NOMO-1 treated with DMSO at 0.1 percent for 48 hours (cell line): ENCODE data around the gene PCDH10.
"Not testable (repeated sequence)": the region's sequence is repeated elsewhere in the genome, so short reads cannot be mapped to it uniquely, and the experiment has no call there.

ENCODE experiments used
- DNase-seq: peaks from one replicate; lab custom pipeline; 2025; ENCODE audit not compliant: unreplicated experiment; lab: John Stamatoyannopoulos, UW

PCDH10 gene

DNA sequence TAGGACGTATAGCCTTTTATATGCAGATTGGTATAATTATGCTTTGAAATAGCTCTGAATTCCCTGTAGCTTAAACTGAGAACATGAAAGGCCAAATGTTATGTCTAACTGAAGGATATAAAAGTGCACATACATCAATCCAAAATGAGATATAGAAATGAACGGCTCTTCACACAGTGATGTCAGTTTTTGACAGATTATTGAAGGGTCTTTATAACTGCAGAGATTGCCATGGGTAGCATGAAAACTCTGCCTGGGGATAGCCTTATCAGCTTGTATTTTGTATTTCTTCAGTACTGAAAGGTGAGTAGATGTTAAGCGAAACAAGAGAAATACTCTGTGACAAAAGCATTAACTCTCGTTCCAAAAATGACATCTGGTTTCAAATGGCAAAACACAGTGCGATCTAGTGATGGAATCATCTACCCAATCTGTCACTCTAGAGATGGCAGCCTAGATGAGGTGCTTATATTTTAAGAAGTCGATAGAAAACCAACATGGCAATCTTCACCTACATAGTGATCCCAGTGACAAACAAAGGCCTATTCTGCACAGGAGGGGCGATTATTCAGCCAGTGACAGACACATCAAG, 59.7 kb downstream of the PCDH10 start:
- DNase-seq, result no peak

DNA sequence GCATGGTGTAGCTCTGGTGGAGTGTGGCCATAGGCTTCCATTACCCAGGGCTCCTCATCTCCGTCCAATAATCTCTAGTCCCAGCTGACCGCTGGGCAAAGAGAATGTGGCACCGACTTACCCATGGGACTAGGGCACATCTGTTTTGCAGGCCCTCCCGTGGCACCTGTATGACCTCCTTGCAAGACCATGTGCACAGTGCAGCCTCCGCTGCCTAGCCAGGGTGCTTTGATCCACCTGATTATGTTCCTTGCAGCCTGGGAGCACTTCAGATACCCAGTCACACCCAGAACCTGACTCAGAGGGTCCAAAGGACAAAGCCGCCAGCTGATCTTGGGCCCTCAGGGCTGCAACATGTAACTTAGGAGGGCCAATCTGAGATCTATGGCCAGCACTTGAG, 84.8 kb downstream of the PCDH10 start:
- DNase-seq, result no peak

- DNase-seq, result not testable (repeated sequence)
Observed at GRCh38 chr4:133240451-133240850, 91.4 kb downstream of the PCDH10 start.
